GM12865 (cell line): ENCODE data around the gene SSBP4.
A peak's percentile ranks its signal among the peaks of the same experiment; 100 is the strongest.

ENCODE experiments used
- DNase-seq: peaks from one replicate; pipeline ENCODE4 v3.0.0; 2010; ENCODE audit warnings: low read depth
- H3K4me3 ChIP-seq: 2 replicates; pipeline ENCODE4 v1.5.1; 2011; ENCODE audit warnings: mild to moderate bottlenecking, low read depth, low read length, control low read depth
- TF ChIP-seq, protein P1 (sequence below): IDR thresholded peaks from 2 replicates; pipeline ENCODE4 v1.5.1; 2011; ENCODE audit warnings: low read length, control low read depth, low read depth, inconsistent platforms; ENCODE audit not compliant: insufficient read depth; ENCODE audit errors: missing control alignments

Gene SSBP4

DNA sequence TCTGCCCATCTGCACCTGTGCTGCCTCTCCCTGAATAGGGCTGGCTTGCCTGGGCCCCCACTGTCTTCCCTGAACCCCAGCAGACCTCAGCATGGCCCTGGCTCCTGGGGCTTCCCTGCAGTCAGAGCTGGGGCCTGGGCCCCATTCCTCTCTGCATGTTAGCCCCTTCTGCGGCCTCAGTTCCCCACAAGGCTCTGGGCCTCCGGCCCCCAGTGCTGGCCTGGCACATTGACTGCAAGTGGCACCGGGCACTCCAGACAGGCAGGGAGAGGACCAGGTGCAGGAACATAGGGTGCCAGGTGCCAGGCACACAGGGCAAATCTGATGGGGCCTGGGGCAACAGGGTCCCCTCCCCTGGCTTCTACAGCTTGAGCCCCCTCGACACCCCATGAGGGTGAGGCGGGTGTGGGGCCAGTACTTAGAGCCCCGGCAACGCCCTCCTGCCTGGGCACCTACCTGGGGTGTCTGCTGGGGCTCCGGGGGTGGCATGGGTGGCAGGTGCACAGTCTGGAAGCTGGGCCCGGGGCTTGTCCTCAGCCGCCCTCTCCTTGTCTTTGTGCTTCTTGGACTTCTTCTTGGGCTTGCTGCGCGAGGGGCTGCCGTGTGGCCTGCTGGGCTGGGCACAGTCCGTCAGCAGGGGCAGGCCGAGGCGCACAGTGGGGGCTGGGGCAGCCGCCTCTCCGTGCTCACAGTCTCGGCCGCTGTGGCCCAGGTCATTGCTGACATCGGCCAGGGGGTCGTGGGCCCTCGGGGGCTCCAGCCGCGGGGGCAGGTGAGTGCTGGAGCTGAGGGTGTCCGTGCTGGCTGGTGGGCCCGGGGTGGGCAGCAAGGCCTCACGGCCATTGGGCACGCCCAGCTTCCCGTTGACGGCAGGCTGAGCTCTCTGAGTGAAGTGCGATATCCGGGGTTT lies 31.1 kb downstream of the SSBP4 start:
- no peak overlapping the region for H3K4me3 ChIP-seq
- no peak for DNase-seq
- TF ChIP-seq, protein P1, sequence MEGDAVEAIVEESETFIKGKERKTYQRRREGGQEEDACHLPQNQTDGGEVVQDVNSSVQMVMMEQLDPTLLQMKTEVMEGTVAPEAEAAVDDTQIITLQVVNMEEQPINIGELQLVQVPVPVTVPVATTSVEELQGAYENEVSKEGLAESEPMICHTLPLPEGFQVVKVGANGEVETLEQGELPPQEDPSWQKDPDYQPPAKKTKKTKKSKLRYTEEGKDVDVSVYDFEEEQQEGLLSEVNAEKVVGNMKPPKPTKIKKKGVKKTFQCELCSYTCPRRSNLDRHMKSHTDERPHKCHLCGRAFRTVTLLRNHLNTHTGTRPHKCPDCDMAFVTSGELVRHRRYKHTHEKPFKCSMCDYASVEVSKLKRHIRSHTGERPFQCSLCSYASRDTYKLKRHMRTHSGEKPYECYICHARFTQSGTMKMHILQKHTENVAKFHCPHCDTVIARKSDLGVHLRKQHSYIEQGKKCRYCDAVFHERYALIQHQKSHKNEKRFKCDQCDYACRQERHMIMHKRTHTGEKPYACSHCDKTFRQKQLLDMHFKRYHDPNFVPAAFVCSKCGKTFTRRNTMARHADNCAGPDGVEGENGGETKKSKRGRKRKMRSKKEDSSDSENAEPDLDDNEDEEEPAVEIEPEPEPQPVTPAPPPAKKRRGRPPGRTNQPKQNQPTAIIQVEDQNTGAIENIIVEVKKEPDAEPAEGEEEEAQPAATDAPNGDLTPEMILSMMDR: no peak

DNA sequence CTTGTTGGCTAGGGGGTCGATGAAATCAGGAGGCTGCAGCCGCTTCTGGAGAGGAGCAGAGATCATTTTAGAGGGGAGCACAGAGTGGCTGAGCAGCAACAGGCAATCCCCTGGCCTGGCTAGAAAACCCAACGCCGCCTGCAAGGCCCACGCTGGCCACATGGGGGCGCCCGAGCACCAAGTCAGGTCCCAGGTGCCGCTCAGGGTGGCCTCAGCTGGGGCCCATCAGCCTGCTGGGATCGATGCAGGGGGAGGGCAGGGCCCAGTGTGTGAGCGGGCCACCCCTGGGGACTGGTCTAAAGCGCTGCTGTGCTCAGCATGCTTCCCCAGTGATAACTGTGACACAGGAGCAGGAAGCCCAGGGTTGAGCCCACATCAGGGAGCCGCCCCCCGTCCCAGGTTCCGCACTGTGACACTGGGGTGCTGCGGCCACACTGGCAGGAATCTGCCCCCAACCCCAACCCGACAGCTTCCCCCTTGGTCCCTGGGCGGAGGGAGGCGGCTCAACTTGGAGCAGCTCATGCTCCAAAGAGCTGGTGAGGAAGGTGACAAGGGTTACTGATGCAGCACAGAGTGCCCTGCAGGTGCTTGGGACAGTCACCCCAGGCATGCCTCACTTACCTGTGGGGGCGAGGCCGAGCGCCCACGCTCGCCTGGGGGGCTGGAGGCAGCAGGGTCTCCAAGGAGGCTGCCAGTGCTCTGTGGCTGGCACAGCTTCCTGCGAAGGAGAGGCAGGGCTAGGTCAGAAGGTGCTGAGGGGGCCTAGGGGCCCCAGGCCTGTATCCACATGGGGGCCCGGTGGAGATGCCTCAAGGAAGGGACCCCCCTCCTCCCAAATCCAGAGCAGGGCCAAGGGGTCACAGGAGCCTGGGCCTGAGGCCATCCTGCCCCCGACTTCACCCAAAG lies 32.0 kb downstream of the SSBP4 start:
- H3K4me3 ChIP-seq: no peak overlapping the region
- TF ChIP-seq, protein P1: peak; percentile 99
- peak; percentile 85 for DNase-seq

DNA sequence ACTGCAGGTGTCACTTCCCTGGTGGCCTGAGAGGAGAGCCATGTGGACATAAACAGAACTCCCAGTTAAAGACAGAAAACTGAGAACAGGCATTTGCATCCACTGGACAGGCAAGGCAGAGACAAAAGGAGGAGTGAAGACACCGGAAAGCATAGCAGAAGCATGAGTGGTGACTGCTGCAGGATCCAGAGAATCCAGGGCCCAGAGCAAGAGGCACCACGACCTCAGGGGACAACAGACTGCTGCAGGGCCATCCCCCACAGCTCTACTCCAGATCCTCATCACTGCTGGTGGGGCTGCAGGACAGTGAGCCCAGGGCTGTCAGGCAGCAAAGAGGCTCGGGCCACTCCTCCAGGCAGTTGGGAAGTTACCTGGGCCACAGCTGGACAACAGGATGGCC lies 33.2 kb downstream of the SSBP4 start:
- no peak overlapping the region for H3K4me3 ChIP-seq
- DNase-seq: no peak
- TF ChIP-seq, protein P1: no peak

DNA sequence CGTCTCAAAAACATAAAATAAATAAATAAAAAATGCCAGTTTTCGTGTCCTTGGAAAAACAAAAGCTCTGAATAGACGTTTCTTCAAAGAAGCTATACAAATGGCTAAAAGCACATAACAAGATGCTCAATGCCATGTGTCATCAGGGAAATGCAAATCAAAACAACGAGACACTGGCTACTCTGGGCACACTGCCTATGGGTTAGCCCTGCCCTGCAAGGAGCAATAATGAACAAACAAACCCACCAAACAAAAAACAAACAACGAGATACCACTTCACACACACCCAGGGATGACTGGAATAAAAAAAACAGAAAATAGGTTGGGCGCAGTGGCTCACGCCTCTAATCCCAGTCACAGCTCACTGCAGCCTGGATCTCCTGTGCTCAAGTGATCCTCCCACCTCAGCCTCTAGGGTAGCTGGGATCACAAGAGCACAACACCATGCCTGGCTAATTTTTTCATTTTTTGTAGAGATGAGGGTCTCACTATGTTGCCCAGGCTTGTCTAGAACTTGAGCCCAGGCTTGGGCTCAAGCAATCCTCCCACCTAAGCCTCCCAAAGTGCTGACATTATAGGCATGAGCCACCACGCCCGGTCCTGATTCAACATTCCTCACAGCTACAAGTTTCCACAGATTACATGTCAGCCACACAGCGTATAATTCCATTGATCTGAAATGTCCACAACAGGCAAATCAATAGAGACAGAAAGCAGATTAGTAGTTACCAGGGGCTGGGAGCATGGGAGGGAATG lies 34.2 kb downstream of the SSBP4 start:
- no peak overlapping the region for H3K4me3 ChIP-seq
- TF ChIP-seq, protein P1: no peak
- no peak for DNase-seq

DNA sequence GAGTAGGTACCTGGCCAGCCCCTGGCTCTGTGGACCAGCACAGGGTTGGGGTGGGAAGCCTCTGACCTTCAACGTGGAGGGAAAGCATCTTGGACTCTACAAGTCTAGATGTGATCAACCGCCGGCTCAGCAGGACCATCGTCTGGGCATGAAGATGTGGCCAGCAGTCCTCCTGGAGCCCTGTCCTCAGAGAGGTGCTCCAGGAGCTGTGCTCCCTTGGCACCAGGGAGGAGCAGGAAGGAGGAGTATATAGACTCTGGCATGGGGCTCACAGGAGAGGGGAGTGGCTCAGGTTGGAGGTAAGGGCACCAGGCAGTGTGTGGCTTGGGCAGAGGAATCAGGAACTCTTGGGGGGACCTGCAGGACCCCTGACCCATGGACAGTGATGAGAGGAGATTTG lies 37.1 kb downstream of the SSBP4 start:
- no peak for DNase-seq
- TF ChIP-seq, protein P1: no peak
- no peak overlapping the region for H3K4me3 ChIP-seq

DNA sequence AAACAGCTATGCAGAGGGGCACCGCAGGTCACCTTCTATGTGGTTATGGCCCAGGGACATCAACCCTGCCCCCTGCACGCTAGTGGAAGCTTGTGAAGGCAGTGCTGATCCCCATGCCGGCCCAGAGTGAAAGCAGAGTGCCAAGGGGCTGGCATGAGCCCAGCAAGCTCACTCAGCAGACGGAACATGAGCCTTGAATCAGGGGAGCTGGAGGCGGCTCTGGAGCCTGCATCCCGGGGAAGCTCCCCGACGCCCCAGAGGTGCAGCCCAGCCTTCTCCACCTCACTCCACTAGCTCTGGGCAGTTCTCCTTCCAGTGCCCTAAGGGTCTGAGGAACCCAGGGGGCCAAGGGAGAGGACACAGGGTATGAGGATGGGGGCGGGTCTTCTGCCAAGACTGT lies 37.8 kb downstream of the SSBP4 start:
- TF ChIP-seq, protein P1: no peak
- DNase-seq: no peak
- no peak overlapping the region for H3K4me3 ChIP-seq
